ELR (cell line): ENCODE results near the gene ENTPD1.
"Not testable (repeated sequence)": the region's sequence is repeated elsewhere in the genome, so short reads cannot be mapped to it uniquely, and the experiment has no call there.

ENCODE experiments used
- DNase-seq: peaks from one replicate; pipeline ENCODE4 v3.0.0-alpha.2; 2015; ENCODE audit warnings: low read depth

ENTPD1 gene

GRCh38 chr10:95796504-95796903 lies 40.5 kb downstream of the ENTPD1 start:
- no peak for DNase-seq

GRCh38 chr10:95798096-95798855 lies 42.3 kb downstream of the ENTPD1 start:
- no peak for DNase-seq

GRCh38 chr10:95800286-95800685 lies 44.3 kb downstream of the ENTPD1 start:
- DNase-seq: not testable (repeated sequence)

- DNase-seq: not testable (repeated sequence)
Measured at GRCh38 chr10:95806687-95807380, 50.9 kb downstream of the ENTPD1 start.

- not testable (repeated sequence) for DNase-seq
Measured at GRCh38 chr10:95808705-95809308, 52.8 kb downstream of the ENTPD1 start.

- DNase-seq: no peak
Measured at GRCh38 chr10:95809370-95810197, 53.6 kb downstream of the ENTPD1 start.

GRCh38 chr10:95810198-95810976 lies 54.4 kb downstream of the ENTPD1 start:
- DNase-seq: no peak

GRCh38 chr10:95813054-95813685 lies 57.2 kb downstream of the ENTPD1 start:
- no peak for DNase-seq

GRCh38 chr10:95814011-95814727 lies 58.2 kb downstream of the ENTPD1 start:
- peak; percentile 74 for DNase-seq

- no peak for DNase-seq
Measured at GRCh38 chr10:95815133-95815532, 59.2 kb downstream of the ENTPD1 start.

GRCh38 chr10:95815701-95816240 lies 59.8 kb downstream of the ENTPD1 start:
- no peak for DNase-seq

GRCh38 chr10:95818010-95818409 lies 62.0 kb downstream of the ENTPD1 start:
- no peak for DNase-seq

- peak; percentile 81 for DNase-seq
Measured at GRCh38 chr10:95818668-95819067, 62.7 kb downstream of the ENTPD1 start.

GRCh38 chr10:95819620-95820329 lies 63.8 kb downstream of the ENTPD1 start:
- no peak for DNase-seq

- DNase-seq: no peak
Measured at GRCh38 chr10:95820363-95820762, 64.4 kb downstream of the ENTPD1 start.

- no peak for DNase-seq
Measured at GRCh38 chr10:95821720-95822119, 65.8 kb downstream of the ENTPD1 start.

GRCh38 chr10:95830044-95830443 lies 74.1 kb downstream of the ENTPD1 start:
- DNase-seq: no peak

GRCh38 chr10:95831076-95831475 lies 75.1 kb downstream of the ENTPD1 start:
- no peak for DNase-seq

GRCh38 chr10:95831515-95831914 lies 75.6 kb downstream of the ENTPD1 start:
- no peak for DNase-seq
